Heart left ventricle (tissue), 16 donors: ENCODE results near the gene TMEM132A. TPM values are rescaled to one million over a fixed set of nuclear protein-coding genes. Genes with fewer than 3 reads are reported as not detected.
A peak's percentile ranks its signal among the peaks of the same experiment; 100 is the strongest.

ENCODE experiments used
- ATAC-seq, 4 donors: fragments of 200-7000 bp; cut with Tn5 transposase; one replicate each; pipeline ENCODE4 v1.9.1; 2020 to 2022; ENCODE audit warnings: moderate library complexity in 4 of 4, mild to moderate bottlenecking in 3 of 4, moderate number of reproducible peaks in 1 of 4
- DNase-seq, 5 donors: peaks; one replicate each; pipeline ENCODE4 v3.0.0-alpha.2; 2020
- H3K27ac ChIP-seq, 12 donors: fragments of 200-600 bp; sonication (generic) in 4 of 12; one replicate each; pipeline versions ENCODE4 v1.5.0 to v1.8.0; 2016 to 2022; ENCODE audit warnings: mild to moderate bottlenecking in 2 of 12
- H3K27me3 ChIP-seq, 9 donors: fragments of 200-600 bp; sonication (generic) in 2 of 9; one replicate each; pipeline versions ENCODE4 v1.5.1 to v1.8.0; 2016 to 2022; ENCODE audit warnings: mild to moderate bottlenecking in 3 of 9
- H3K36me3 ChIP-seq, 9 donors: fragments of 200-600 bp; sonication (generic) in 2 of 9; one replicate each; pipeline versions ENCODE4 v1.5.0 to v1.8.0; 2018 to 2022; ENCODE audit warnings: mild to moderate bottlenecking in 2 of 9
- H3K4me1 ChIP-seq, 12 donors: fragments of 200-600 bp; sonication (generic) in 4 of 12; one replicate each; pipeline versions ENCODE4 v1.5.0 to v1.8.0; 2016 to 2022; ENCODE audit warnings: mild to moderate bottlenecking in 3 of 12
- H3K4me3 ChIP-seq, 12 donors: fragments of 200-600 bp; sonication (generic) in 4 of 12; one replicate each; pipeline versions ENCODE4 v1.5.0 to v1.8.0; 2017 to 2022; ENCODE audit warnings: mild to moderate bottlenecking in 9 of 12, moderate library complexity in 4 of 12
- H3K9me3 ChIP-seq, 12 donors: fragments of 200-600 bp; sonication (generic) in 4 of 12; one replicate each; pipeline versions ENCODE4 v1.5.0 to v1.8.0; 2016 to 2022; ENCODE audit warnings: mild to moderate bottlenecking in 1 of 12
- CTCF ChIP-seq, 12 donors: fragments of 200-600 bp; sonication (generic) in 4 of 12; IDR thresholded peaks; one replicate each; pipeline versions ENCODE4 v1.5.0 to v1.8.0; 2018 to 2022; ENCODE audit warnings: antibody characterized with exemption in 12 of 12, mild to moderate bottlenecking in 5 of 12
- POLR2A ChIP-seq, 2 donors: fragments of 450-650 bp; IDR thresholded peaks; one replicate each; pipeline ENCODE4 v1.6.1; 2017; ENCODE audit warnings: antibody characterized with exemption in 2 of 2, mild to moderate bottlenecking in 2 of 2, moderate library complexity in 2 of 2
- WGBS, 4 donors: extraction: QIAGEN DNeasy Blood & Tissue Kit in 2 of 4; methylation state at CpG; one replicate each; pipeline versions ENCODE4 v1.1.5 to v1.1.7; 2013 to 2018; 5-methylcytosine and 5-hydroxymethylcytosine counted together
- intact Hi-C, 10 donors: fragments of 100-400 bp; cut with DNase I; formaldehyde crosslinking; loops; one replicate each; pipeline versions ENCODE4 v1.11.1 to v1.14.2; 2022
- polyA plus RNA-seq, 2 donors: library from polyadenylated mRNA; stranded (reverse); fragments of 200-250 nt; gene quantifications; one replicate each; pipeline ENCODE4 v1.2.3, GENCODE V29; 2013
- total RNA-seq, 9 donors: library from RNA; depleted of rRNA in 2 of 9; stranded (reverse); fragments of >200 nt in 2 of 9; fragmentation: NEBNext Ultra II Directional in 3 of 9; extraction: Animal tissue kit (Norgen Biotek cat#: 25700) in 3 of 9; gene quantifications; one replicate each; pipeline versions ENCODE4 v1.1.0 to v1.2.4, GENCODE V29; 2016 to 2023
- donor health status: ischemic (EF 13 %, LVEDD 7.1; RV severe dilation, severe dysfunction).
- donor health status: healthy with polysubstance abuse.
- donor health status: DM: no; HTN: yes; CAD: no.
- donor health status: DM: no; HTN: no; CAD: no.
- donor health status: ischemic (EF 25% LVEDD 6.9; RV normal size, moderate dysfunction).
- donor health status: ischemic (EF 25% LVEDD 5.7; RV mildly dilated, moderate dysfunction).
- donor health status: healthy.
- donor health status: DM: yes; HTN: yes; CAD: no.
- donor health status: ischemic (EF 35%, LVEDD 5.7; RV mildly dilated, moderate dysfunction).
- donor health status: nonischemic (EF 11% LVEDD 7.7; RV severe dilation, severe dysfunction).
- donor health status: DM: yes; HTN: yes; CAD: no.
- donor health status: PGD.
- donor health status: ischemic (EF 29% LVEDD 5.4; RV normal size, mild dysfunction).
- donor health status: nonischemic (EF 23%, LVEDD 6.1; RV moderate dilation, normal function).

TMEM132A gene
- total and polyA plus RNA-seq, 11 donors: 3.1 to 16.1 (median 8.5) TPM

DNA sequence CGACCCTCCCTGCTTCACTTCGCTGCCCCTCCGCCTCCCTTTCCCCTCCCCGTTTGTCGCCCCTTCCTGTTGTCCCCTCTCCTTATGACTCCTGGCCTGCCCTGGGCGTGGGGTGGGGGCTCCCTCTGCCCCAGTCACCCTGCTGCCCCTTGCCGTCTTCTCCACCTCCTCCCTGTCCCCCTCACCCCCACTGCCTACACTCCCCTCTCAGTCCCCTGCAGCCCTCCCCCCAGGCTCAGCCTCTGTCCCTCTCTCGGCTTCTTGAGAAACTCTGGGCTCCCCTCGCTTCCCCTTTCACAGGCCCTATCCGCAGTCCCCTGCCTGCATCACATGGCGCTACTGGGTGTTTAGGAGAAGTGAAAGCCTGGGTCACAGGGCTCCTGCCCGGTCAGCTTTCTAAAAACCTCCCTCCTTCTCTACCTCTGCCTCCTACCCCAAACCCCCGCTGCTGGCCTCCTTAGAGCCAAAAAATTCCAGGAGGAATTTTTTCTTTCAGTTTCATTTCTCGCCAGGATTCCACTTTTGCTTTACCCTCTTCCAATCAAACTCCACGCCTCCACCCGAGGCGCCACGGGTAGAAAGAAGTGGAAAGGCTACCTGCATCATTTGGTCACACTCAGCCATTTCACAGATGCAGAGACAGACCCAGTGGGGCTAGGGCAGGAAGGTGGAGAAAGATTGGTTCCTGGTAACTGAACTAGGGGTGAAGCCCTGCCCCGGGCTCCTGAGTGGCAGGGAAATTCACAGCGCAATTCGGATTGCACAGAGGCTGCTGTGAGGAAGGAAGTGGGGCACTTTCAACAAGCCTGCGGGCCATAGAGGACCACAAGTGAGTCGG is 27.9 kb downstream of the TMEM132A start, which contains the start of gene SLC15A3:
TSS of gene SLC15A3 (minus strand) at position 273 of the 838 bp plus-strand sequence. CDS start 625 bp downstream, outside the sequence.
- H3K27me3 ChIP-seq: peaks cover 0 to 5% (median 0%) of the 10 kb centered on the region in 9 donors
- DNase-seq: peak; percentile 70 to 84 (median 77)
- peak within 1 kb of the TSS; percentile 45 to 77 (median 58) for H3K4me3 ChIP-seq
- intact Hi-C loops: loop anchor here in 4 of 10 donors (2.0 to 5.0 kb wide), 4 partner anchors 35 to 120 kb away; partner anchors contain the start of gene TMEM109 (in 3 of the 4)
- H3K27ac ChIP-seq: peak within 1 kb of the TSS; percentile 67 to 96 (median 87)
- H3K4me1 ChIP-seq: peaks cover 0 to 65% (median 15%) of the 10 kb centered on the region in 12 donors
- 11 to 24% (median 13%) methylated on average over 23 of the region's 23 CpGs for WGBS, 4 donors
- TF ChIP-seq CTCF (IDR thresholded peaks at IDR 0.05): no peak
- TF ChIP-seq POLR2A (IDR thresholded peaks at IDR 0.05): peak in 1 of 2 donors; percentile 9
- ATAC-seq: peak; percentile 67 to 86 (median 78)
- H3K36me3 ChIP-seq: peaks cover 0 to 4% (median 0%) of the 10 kb centered on the region in 9 donors
- H3K9me3 ChIP-seq: no peaks in the 10 kb centered on the region

DNA sequence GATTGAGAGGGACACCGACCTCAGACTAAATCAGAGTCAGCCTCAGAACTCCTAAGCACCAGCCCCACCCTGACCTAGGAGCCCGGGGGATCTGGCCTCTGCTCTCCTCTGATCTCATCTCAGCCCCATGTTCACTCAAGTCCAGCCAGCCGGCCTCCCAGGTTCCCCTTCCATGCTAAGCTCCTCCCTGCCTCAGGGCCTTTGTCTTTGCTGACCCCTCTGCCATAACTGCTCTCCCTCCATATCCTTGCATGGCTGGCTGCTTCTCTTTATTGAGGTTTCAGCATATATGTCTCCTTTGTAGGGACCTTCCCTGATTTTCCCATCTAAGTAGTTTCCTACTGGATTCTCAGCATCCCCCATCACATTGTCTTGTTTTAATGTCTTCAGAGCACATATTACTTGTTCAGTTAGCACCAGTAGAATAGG is 28.5 kb downstream of the TMEM132A start:
- peaks cover 0 to 4% (median 0%) of the 10 kb centered on the region in 9 donors for H3K36me3 ChIP-seq
- intact Hi-C loops: loop anchor here in 3 of 10 donors (2.0 to 5.0 kb wide), 4 partner anchors 35 to 120 kb away; partner anchors contain the start of gene TMEM109 (in 2 of the 3)
- 21 to 34% (median 28%) methylated on average over 3 of the region's 3 CpGs for WGBS, 4 donors
- TF ChIP-seq POLR2A (IDR thresholded peaks at IDR 0.05) (peak in 1 of 2 donors; percentile 5), CTCF (IDR thresholded peaks at IDR 0.05) (no peak)
- DNase-seq (no peak), ATAC-seq (peak in 1 of 4 donors; percentile 41)
- H3K4me1 ChIP-seq: peaks cover 0 to 63% (median 15%) of the 10 kb centered on the region in 12 donors
- H3K27me3 ChIP-seq: peaks cover 0 to 5% (median 0%) of the 10 kb centered on the region in 9 donors
- peak overlapping the region in 10 of 12 donors; percentile 45 to 77 (median 59) for H3K4me3 ChIP-seq
- no peaks in the 10 kb centered on the region for H3K9me3 ChIP-seq
- peak overlapping the region; percentile 67 to 96 (median 87) for H3K27ac ChIP-seq

- intact Hi-C loops: loop anchor here in 3 of 10 donors (2.0 to 5.0 kb wide), 4 partner anchors 36 to 121 kb away; partner anchors contain the start of gene TMEM109 (in 2 of the 3)
- H3K36me3 ChIP-seq: no peaks in the 10 kb centered on the region
- H3K4me1 ChIP-seq: peaks cover 0 to 53% (median 15%) of the 10 kb centered on the region in 12 donors
- TF ChIP-seq CTCF (IDR thresholded peaks at IDR 0.05): no peak
- TF ChIP-seq POLR2A (IDR thresholded peaks at IDR 0.05): no peak
- peak overlapping the region in 3 of 12 donors; percentile 42 to 96 (median 85) for H3K27ac ChIP-seq
- no peaks in the 10 kb centered on the region for H3K9me3 ChIP-seq
- H3K27me3 ChIP-seq: peaks cover 0 to 5% (median 0%) of the 10 kb centered on the region in 9 donors
- DNase-seq: no peak
- WGBS, 4 donors: 69 to 79% (median 76%) methylated on average over 6 of the region's 6 CpGs
- ATAC-seq: peak in 1 of 4 donors; percentile 12
- H3K4me3 ChIP-seq: no peak overlapping the region
Observed at GRCh38 chr11:60953781-60954180, 29.5 kb downstream of the TMEM132A start.
